GM23248 (cell line): ENCODE measurements around the gene MOB3B.

ENCODE experiments used
- EZH2 ChIP-seq: fragments of 200-600 bp; sonication (generic); IDR thresholded peaks from 2 replicates; pipeline ENCODE4 v1.6.1; 2018; ENCODE audit warnings: antibody characterized with exemption, mild to moderate bottlenecking; ENCODE audit not compliant: insufficient read depth, poor library complexity, severe bottlenecking
- EZH2phosphoT487 ChIP-seq: fragments of 200-600 bp; sonication (generic); IDR thresholded peaks from 2 replicates; pipeline ENCODE4 v1.6.1; 2018; ENCODE audit warnings: antibody characterized with exemption, moderate library complexity, mild to moderate bottlenecking, low read depth; ENCODE audit not compliant: insufficient read depth

- TF ChIP-seq EZH2, result no peak
- no peak for TF ChIP-seq EZH2phosphoT487
Observed at GRCh38 chr9:27400334-27400880, 129.2 kb downstream of the MOB3B start.
